Type B pancreatic cell (in vitro differentiated cells): ENCODE data around the gene ALPI. TPM values are rescaled to one million over a fixed set of nuclear protein-coding genes. Genes with fewer than 3 reads are reported as not detected.

Experiments used
- DNase-seq: peaks from one replicate; pipeline ENCODE4 v3.0.0; 2021; ENCODE audit warnings: mixed read lengths; ENCODE audit not compliant: unreplicated experiment; ENCODE audit errors: extremely low spot score
- H3K27ac Mint-ChIP-seq: 2 replicates; pipeline ENCODE4 v1.8.0; 2021; ENCODE audit warnings: mild to moderate bottlenecking, mixed read lengths
- H3K27me3 Mint-ChIP-seq: 2 replicates; pipeline ENCODE4 v1.8.0; 2021; ENCODE audit warnings: mixed read lengths
- H3K36me3 Mint-ChIP-seq: 2 replicates; pipeline ENCODE4 v1.8.0; 2021; ENCODE audit warnings: mixed read lengths
- H3K4me1 Mint-ChIP-seq: one replicate; pipeline ENCODE4 v1.8.0; 2021; ENCODE audit warnings: mixed read lengths; ENCODE audit not compliant: unreplicated experiment
- H3K4me3 Mint-ChIP-seq: 2 replicates; pipeline ENCODE4 v1.8.0; 2021; ENCODE audit warnings: mild to moderate bottlenecking, mixed read lengths
- H3K9me3 Mint-ChIP-seq: 2 replicates; pipeline ENCODE4 v1.8.0; 2021; ENCODE audit warnings: mixed read lengths
- CTCF ChIP-seq: fragments of 200-600 bp; sonication (generic); conservative IDR thresholded peaks from 2 replicates; pipeline ENCODE4 v1.5.0; 2021; ENCODE audit warnings: antibody characterized with exemption, mild to moderate bottlenecking
- total RNA-seq: library from RNA; stranded (reverse); gene quantifications from 2 replicates; pipeline ENCODE4 v1.2.1, GENCODE V29; 2021; ENCODE audit warnings: low replicate concordance

The ALPI gene
- total RNA-seq, 1 donor from 2014 or later: 1.5 TPM

GRCh38 chr2:232506709-232507108 lies 50.8 kb downstream of the ALPI start:
- TF ChIP-seq CTCF: no peak
- no peak for DNase-seq
- peaks cover 9% of the 10 kb centered on the region for H3K4me1 Mint-ChIP-seq
- no peak overlapping the region for H3K27ac Mint-ChIP-seq
- peaks cover 65% of the 10 kb centered on the region for H3K27me3 Mint-ChIP-seq
- H3K36me3 Mint-ChIP-seq: no peaks in the 10 kb centered on the region
- no peak overlapping the region for H3K4me3 Mint-ChIP-seq
- no peaks in the 10 kb centered on the region for H3K9me3 Mint-ChIP-seq

- no peaks in the 10 kb centered on the region for H3K9me3 Mint-ChIP-seq
- H3K4me3 Mint-ChIP-seq: no peak overlapping the region
- H3K4me1 Mint-ChIP-seq: peaks cover 10% of the 10 kb centered on the region
- no peak for DNase-seq
- H3K27me3 Mint-ChIP-seq: peaks cover 58% of the 10 kb centered on the region
- no peak overlapping the region for H3K27ac Mint-ChIP-seq
- H3K36me3 Mint-ChIP-seq: no peaks in the 10 kb centered on the region
- TF ChIP-seq CTCF: no peak
Observed at GRCh38 chr2:232508251-232508650, 52.3 kb downstream of the ALPI start.

Other genes with a start within 250 kb of the ALPI start
- 0.27 and 1.5 TPM in 2 replicates for gene ALPP, start 77.4 kb upstream of the ALPI start, total RNA-seq
- gene ALPG, start 49.3 kb upstream of the ALPI start, total RNA-seq: 0.14 and 0.88 TPM in 2 replicates
- 7.8 and 9.6 TPM in 2 replicates for gene ECEL1, start 31.7 kb downstream of the ALPI start, total RNA-seq
- 0.34 TPM in 1 of 2 replicates, not detected in the other for gene PRSS56, start 64.2 kb downstream of the ALPI start, total RNA-seq
- gene CHRND, start 70.0 kb downstream of the ALPI start, total RNA-seq: 0.60 TPM in 1 of 2 replicates, not detected in the other
- gene CHRNG, start 83.5 kb downstream of the ALPI start, total RNA-seq: 0.50 and 0.87 TPM in 2 replicates
- gene TIGD1, start 94.4 kb downstream of the ALPI start, total RNA-seq: 7.2 and 10.8 TPM in 2 replicates
- 77.1 and 83.1 TPM in 2 replicates for gene EIF4E2, start 94.5 kb downstream of the ALPI start, total RNA-seq
- 2.5 and 6.0 TPM in 2 replicates for gene EFHD1, start 177.5 kb downstream of the ALPI start, total RNA-seq
- gene GIGYF2, start 241.2 kb downstream of the ALPI start, total RNA-seq: 60.7 and 65.7 TPM in 2 replicates